A549 (cell line): ENCODE measurements around the gene AIF1L.

Experiments
- CTCF ChIP-seq: fragments of >200 bp; sonication (Bioruptor Twin); formaldehyde crosslinking; IDR thresholded peaks from 3 replicates; pipeline ENCODE4 v1.5.1; 2016
- EP300 ChIP-seq, 2 experiments: fragments of >200 bp; sonication (Bioruptor Twin); formaldehyde crosslinking; IDR thresholded peaks; 2 replicates in 1 of 2; 3 replicates in 1 of 2; pipeline ENCODE4 v1.6.1; 2016 to 2017
- JUN ChIP-seq, 2 experiments: fragments of >200 bp; sonication (Bioruptor Twin); formaldehyde crosslinking; IDR thresholded peaks; 2 replicates in 1 of 2; 3 replicates in 1 of 2; pipeline ENCODE4 v1.6.1; 2016 to 2017
- RCOR1 ChIP-seq: fragments of 150-350 bp; IDR thresholded peaks from 2 replicates; pipeline ENCODE4 v1.6.1; 2014; ENCODE audit warnings: antibody characterized with exemption, low read length, low read depth
- REST ChIP-seq: fragments of 200-600 bp; sonication (generic); IDR thresholded peaks from 2 replicates; pipeline ENCODE4 v1.6.1; 2016; ENCODE audit warnings: antibody characterized with exemption, mild to moderate bottlenecking, moderate library complexity
- RNF2 ChIP-seq: fragments of 200-600 bp; sonication (generic); IDR thresholded peaks from 2 replicates; pipeline ENCODE4 v1.6.1; 2016; ENCODE audit warnings: low read depth, mild to moderate bottlenecking, antibody characterized with exemption, moderate library complexity, borderline replicate concordance
- SMC3 ChIP-seq: fragments of >200 bp; sonication (Bioruptor Twin); formaldehyde crosslinking; IDR thresholded peaks from 3 replicates; pipeline ENCODE4 v1.6.1; 2018; ENCODE audit warnings: inconsistent platforms
- ZFP36 ChIP-seq: fragments of 450-650 bp; IDR thresholded peaks from 2 replicates; pipeline ENCODE4 v1.6.1; 2014; ENCODE audit warnings: borderline replicate concordance; ENCODE audit not compliant: partially characterized antibody
- TF ChIP-seq, protein P1 (sequence below): fragments of 150-350 bp; IDR thresholded peaks from 2 replicates; pipeline ENCODE4 v1.6.1; 2014; ENCODE audit warnings: low read depth, mild to moderate bottlenecking, low read length

DNA sequence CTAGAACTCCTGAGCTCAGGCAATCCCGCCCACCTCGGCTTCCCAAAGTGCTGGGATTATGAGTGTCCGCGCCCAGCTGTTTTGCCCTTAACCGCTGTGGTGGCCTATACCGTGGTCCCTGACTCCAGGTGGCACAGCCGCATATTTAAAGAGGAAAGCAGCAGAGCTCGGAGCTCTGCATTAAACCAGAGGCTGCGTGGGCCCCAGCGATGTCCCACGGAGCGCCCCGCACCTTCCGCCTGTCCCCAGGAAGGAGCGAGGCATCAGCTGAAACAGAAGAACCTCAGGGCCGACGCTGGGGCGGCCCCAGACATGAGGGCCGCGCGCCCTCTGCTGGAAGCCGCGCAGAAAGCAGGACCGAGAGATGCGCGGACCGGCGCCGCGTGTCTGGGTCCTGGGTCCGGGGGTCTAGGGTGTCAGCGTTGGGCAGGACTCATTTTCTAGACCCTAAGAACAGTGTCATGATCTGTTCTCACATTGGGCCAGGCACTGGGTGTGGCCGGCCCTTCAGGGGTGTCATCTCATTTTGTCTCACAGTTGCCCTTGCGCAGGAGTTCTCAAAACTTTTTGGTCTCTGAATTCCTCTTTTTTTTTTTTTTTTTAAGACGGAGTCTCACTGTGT, 49.6 kb upstream of the AIF1L start:
- TF ChIP-seq SMC3 (peak; percentile 86), CTCF (peak; percentile 95), ZFP36 (no peak), RNF2 (no peak), EP300 (IDR thresholded peaks at IDR 0.05) (no peak), JUN (IDR thresholded peaks at IDR 0.05) (no peak), RCOR1 (no peak), REST (no peak)
- TF ChIP-seq, protein P1, sequence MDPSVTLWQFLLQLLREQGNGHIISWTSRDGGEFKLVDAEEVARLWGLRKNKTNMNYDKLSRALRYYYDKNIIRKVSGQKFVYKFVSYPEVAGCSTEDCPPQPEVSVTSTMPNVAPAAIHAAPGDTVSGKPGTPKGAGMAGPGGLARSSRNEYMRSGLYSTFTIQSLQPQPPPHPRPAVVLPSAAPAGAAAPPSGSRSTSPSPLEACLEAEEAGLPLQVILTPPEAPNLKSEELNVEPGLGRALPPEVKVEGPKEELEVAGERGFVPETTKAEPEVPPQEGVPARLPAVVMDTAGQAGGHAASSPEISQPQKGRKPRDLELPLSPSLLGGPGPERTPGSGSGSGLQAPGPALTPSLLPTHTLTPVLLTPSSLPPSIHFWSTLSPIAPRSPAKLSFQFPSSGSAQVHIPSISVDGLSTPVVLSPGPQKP: no peak
